Astrocyte of the spinal cord (primary cell): ENCODE results near the gene FFAR2.

Source experiments
- DNase-seq: peaks from one replicate; pipeline ENCODE4 v3.0.0; 2011; ENCODE audit warnings: low read depth, low spot score
- H3K4me3 ChIP-seq: 2 replicates; pipeline ENCODE4 v1.5.1; 2011; ENCODE audit warnings: low read depth, mild to moderate bottlenecking, low read length, moderate library complexity
- in situ Hi-C: cut with HindIII; loops from 2 replicates; pipeline ENCODE4 v1.10.0; 2017; ENCODE audit warnings: low sequenced_read_pairs
- TF ChIP-seq, protein P1 (sequence below): IDR thresholded peaks from 2 replicates; pipeline ENCODE4 v1.5.1; 2012; ENCODE audit warnings: low read depth, mild to moderate bottlenecking, low read length, inconsistent platforms

FFAR2 gene

DNA sequence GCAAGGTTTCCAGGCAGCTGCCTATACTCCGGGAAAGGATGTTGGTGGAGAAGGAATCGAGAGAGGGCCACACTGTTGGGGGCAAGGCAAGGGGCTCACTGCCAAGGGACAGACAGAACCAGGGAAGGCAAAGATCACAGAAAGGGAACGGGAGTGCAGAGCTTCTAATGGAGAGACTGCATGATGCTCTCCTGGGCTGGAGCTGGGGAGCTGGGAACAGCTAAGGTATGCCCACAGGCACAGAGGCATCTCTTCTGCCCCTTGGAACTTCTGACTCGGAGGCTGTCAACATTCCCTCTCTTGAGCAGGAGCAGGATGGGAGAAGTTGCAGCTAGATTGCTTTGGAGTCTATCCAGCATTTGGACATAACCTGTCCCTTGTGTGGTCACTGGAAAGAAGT lies 22.4 kb upstream of the FFAR2 start:
- in situ Hi-C loops, result no loop called here

DNA sequence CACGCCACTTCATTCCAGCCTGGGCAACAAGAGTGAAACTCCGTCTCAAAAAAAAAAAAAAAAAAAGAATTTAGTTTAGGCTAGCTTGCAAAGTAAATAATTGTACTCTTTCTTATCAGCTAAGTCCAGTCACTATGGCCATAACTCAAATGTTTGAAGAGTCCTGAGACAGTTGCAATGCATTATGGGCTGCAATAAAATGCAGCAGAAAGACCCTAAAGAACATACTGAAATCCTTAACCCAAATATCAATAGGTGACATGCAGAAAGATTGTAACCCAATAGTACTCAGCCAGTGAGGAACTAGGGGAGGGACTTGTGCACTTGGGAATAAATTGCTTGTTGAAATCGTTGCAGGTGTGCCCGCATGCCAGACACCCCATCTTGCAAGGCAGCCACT lies 20.9 kb upstream of the FFAR2 start:
- no peak overlapping the region for H3K4me3 ChIP-seq
- no peak for DNase-seq
- in situ Hi-C loops, result no loop called here
- TF ChIP-seq, protein P1, sequence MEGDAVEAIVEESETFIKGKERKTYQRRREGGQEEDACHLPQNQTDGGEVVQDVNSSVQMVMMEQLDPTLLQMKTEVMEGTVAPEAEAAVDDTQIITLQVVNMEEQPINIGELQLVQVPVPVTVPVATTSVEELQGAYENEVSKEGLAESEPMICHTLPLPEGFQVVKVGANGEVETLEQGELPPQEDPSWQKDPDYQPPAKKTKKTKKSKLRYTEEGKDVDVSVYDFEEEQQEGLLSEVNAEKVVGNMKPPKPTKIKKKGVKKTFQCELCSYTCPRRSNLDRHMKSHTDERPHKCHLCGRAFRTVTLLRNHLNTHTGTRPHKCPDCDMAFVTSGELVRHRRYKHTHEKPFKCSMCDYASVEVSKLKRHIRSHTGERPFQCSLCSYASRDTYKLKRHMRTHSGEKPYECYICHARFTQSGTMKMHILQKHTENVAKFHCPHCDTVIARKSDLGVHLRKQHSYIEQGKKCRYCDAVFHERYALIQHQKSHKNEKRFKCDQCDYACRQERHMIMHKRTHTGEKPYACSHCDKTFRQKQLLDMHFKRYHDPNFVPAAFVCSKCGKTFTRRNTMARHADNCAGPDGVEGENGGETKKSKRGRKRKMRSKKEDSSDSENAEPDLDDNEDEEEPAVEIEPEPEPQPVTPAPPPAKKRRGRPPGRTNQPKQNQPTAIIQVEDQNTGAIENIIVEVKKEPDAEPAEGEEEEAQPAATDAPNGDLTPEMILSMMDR, result no peak

More for the DNA sequence above, 22.4 kb upstream of the FFAR2 start:
- H3K4me3 ChIP-seq, result no peak overlapping the region
- no peak for DNase-seq
- TF ChIP-seq, protein P1, result no peak

DNA sequence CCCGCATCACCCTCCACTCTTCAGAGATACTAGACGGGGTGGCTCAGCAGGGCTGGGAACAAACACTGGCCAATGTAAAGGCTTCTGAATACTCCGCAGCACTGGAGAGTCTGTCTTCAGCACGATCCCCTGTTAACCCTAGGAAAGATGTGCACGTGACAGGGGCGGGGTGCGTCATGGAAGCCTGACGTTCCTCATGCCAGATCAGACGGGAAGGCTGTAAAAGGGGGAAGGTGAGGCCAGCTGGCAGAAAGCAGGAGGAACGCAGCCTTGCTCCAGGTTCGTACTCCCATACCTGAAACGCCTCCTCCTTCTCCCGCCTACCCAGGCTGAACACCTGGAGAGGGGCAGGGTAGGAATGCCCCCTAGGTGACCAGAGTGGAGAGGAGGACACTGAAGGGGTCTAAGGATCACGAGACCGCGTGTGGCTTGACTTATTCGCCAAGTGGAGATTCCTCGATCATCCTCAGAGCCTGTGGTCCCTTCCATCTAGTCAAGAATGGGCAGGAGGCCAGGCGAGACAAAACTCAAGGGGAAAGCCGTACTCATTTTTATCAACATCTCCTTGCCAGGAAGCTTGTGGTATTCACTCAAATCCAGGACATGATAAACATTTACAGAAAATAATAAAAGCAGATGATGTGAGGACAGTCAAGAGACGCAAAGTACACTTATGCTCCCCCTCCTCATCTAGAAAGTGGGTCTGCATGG lies 18.2 kb upstream of the FFAR2 start:
- H3K4me3 ChIP-seq, result no peak overlapping the region
- DNase-seq, result no peak
- TF ChIP-seq, protein P1, result no peak
- in situ Hi-C loops, result no loop called here

DNA sequence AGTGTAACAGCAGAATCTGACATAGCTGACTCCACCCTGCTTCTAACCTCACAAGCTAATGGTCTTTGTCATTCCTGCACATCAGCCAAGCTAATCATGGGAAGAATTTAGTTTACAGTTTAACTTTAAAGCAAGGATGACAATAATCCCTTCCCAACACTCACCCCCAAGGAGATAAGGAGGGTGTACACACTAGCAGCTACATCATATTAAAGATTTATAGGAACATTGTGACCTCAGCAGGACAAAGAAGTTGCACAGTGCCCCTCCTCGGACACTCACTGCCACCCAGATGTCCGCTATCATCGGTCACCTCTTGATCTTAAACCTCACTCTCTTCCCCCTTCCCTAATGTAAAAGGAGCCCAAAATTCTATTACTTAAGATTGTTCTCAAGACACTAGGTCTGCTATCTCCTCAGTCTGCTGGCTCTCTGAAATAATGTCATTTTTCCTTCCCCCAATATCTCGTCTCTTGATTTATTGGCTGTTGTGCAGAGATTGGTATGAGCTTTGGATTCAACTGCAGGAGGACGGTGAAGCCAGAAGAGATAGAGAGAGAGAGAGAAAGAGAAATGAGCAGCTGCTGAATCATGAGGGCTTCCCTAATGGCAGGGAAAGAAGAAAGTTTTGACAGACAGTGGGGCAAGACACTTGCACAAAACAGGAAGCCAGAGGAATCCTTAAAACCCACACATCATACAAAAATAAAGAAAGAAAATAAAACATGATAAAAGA lies 17.5 kb upstream of the FFAR2 start:
- no peak for DNase-seq
- in situ Hi-C loops, result no loop called here
- TF ChIP-seq, protein P1, result no peak
- no peak overlapping the region for H3K4me3 ChIP-seq

DNA sequence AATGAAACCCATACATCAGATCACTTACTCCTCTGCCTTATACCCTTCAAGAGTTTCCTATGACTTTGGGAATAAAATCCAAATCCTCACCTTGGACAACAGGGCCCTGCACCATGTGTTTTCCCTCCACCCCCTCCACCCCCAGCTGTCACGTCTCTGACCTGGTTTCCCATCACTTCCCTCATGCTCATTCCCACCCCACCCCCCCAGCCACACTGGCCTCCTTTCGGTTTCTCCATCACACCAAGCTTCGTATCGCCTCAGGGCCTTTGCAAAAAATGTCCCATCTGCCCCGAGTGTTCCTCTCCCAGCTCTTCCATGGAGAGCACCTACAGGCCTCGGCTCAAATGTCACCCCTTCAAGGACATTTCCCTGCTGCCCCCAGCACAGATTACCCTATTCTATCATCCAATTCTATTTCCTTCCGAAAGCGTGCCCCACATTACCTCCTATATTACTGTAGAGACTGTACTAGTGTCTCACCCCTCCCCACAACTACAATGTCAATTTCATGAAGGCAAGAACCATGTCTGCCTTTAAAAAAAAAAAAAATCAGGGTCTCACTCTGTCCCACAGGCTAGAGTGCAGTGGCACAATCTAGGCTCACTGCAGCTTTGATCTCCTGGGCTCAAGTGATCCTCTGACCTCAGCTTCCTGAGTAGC lies 16.8 kb upstream of the FFAR2 start:
- H3K4me3 ChIP-seq, result no peak overlapping the region
- TF ChIP-seq, protein P1, result no peak
- in situ Hi-C loops, result no loop called here
- no peak for DNase-seq

DNA sequence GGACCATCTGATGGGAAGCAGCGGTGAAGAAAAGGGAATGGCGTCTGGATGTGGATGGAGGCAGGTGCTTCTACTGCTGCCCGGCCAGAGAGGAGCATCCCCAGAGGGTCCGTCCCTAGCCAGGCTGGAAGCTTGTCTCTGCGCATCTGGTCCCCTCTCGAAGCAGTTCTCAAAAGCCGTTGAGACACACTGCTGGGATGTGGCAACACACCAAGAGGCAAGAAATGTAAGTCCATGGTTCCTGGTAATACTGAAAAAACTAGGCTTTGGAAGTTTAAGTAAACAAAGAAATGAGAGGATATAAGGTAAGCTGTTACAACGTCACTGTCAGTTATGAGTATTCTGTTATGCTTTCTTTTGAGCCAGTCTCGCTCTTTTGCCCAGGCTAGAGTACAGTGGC lies 15.1 kb upstream of the FFAR2 start:
- H3K4me3 ChIP-seq, result no peak overlapping the region
- no peak for DNase-seq
- TF ChIP-seq, protein P1, result no peak
- in situ Hi-C loops, result no loop called here
